Upper lobe of right lung (tissue), 1 donor: ENCODE measurements around the gene KDM4C. TPM values are rescaled to one million over a fixed set of nuclear protein-coding genes. Genes with fewer than 3 reads are reported as not detected.
A peak's percentile ranks its signal among the peaks of the same experiment; 100 is the strongest.

Experiments used
- ATAC-seq: fragments of 200-7000 bp; cut with Tn5 transposase; one replicate; pipeline ENCODE4 v1.9.1; 2020; ENCODE audit warnings: mild to moderate bottlenecking, moderate library complexity
- DNase-seq: peaks from one replicate; pipeline ENCODE4 v3.0.0-alpha.2; 2020
- H3K27ac ChIP-seq: fragments of 200-600 bp; one replicate; pipeline ENCODE4 v1.8.0; 2022
- H3K27me3 ChIP-seq: fragments of 200-600 bp; one replicate; pipeline ENCODE4 v1.8.0; 2022; ENCODE audit warnings: mild to moderate bottlenecking
- H3K36me3 ChIP-seq: fragments of 200-600 bp; one replicate; pipeline ENCODE4 v1.8.0; 2022
- H3K4me1 ChIP-seq: fragments of 200-600 bp; one replicate; pipeline ENCODE4 v1.8.0; 2022
- H3K4me3 ChIP-seq: fragments of 200-600 bp; one replicate; pipeline ENCODE4 v1.8.0; 2022; ENCODE audit warnings: mild to moderate bottlenecking
- H3K9me3 ChIP-seq: fragments of 200-600 bp; one replicate; pipeline ENCODE4 v1.8.0; 2022
- CTCF ChIP-seq: fragments of 200-600 bp; IDR thresholded peaks from one replicate; pipeline ENCODE4 v1.8.0; 2022; ENCODE audit warnings: antibody characterized with exemption
- intact Hi-C: fragments of 100-400 bp; cut with DNase I; formaldehyde crosslinking; loops from one replicate; pipeline ENCODE4 v1.11.0; 2022
- total RNA-seq: library from RNA; stranded (reverse); fragmentation: NEBNext Ultra II Directional; extraction: Animal tissue kit (Norgen Biotek cat#: 25700); gene quantifications from one replicate; pipeline ENCODE4 v1.2.1, GENCODE V29; 2021
- donor health status: DM: no; HTN: yes; CAD: no; lungs with severe emphysema.

The KDM4C gene
- total RNA-seq, 1 donor from 2014 or later: 37.2 TPM

- ATAC-seq: no peak
- no peak for TF ChIP-seq CTCF
- H3K4me1 ChIP-seq: no peaks in the 10 kb centered on the region
These were observed 207.8 kb downstream of the KDM4C start for GRCh38 chr9:6965566-6965965.

DNA sequence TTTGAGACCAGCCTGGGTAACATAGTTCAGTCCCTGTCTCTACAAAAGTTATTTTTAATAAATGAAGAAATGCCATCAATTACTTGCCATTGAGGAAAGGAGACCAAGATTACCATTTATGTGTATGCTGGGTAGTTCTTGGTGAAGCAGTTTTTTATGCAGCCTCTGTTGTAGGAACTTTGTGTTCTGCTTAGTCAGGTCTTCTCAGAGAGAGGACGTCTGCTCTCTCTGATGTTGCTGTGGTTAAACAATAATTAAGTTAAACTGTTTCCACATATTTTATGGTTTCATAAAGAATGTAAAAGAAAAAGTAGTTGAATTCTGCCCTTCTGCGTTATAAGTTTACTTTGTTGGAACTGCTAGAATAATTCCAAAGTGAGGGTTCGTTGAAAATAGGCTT, 210.5 kb downstream of the KDM4C start:
- Histone ChIP-seq H3K4me1 (no peaks in the 10 kb centered on the region), H3K9me3 (no peaks in the 10 kb centered on the region), H3K4me3 (no peak overlapping the region), H3K36me3 (no peaks in the 10 kb centered on the region), H3K27ac (no peak overlapping the region), H3K27me3 (no peaks in the 10 kb centered on the region)
- ATAC-seq (no peak), DNase-seq (no peak)
- no peak for TF ChIP-seq CTCF
- intact Hi-C loops: no loop called here

More at GRCh38 chr9:6965566-6965965, 207.8 kb downstream of the KDM4C start:
- Histone ChIP-seq H3K4me3 (no peak overlapping the region), H3K36me3 (no peaks in the 10 kb centered on the region), H3K27ac (no peak overlapping the region), H3K27me3 (no peaks in the 10 kb centered on the region), H3K9me3 (no peaks in the 10 kb centered on the region)
- intact Hi-C loops: no loop called here
- no peak for DNase-seq

- no peak overlapping the region for H3K4me3 ChIP-seq
- DNase-seq: no peak
- H3K27me3 ChIP-seq: no peaks in the 10 kb centered on the region
- no peak overlapping the region for H3K27ac ChIP-seq
- H3K36me3 ChIP-seq: no peaks in the 10 kb centered on the region
- intact Hi-C loops: no loop called here
- no peak for TF ChIP-seq CTCF
- H3K9me3 ChIP-seq: no peaks in the 10 kb centered on the region
- no peaks in the 10 kb centered on the region for H3K4me1 ChIP-seq
- no peak for ATAC-seq
These were observed 212.0 kb downstream of the KDM4C start for GRCh38 chr9:6969805-6970204.

DNA sequence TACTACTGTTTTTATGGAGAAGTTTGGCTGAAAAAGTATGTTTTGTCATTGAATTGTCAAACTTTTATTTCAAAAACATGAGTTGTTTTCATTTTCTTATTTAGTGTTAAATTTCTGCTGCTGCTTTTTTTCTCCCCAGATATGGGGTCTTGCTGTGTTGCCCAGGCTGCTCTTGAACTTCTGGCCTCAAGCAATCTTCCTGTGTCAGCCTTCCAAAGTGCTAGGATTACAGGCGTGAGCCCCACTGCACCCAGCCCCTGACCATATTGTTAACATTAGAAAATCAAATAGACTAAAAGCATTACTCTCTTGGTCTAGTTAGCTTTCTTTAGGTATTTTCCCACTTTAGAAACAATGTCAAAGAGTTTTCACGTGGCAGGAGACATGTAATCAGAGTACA, 215.3 kb downstream of the KDM4C start:
- ATAC-seq (no peak), DNase-seq (no peak)
- no peaks in the 10 kb centered on the region for H3K9me3 ChIP-seq
- H3K4me3 ChIP-seq: no peak overlapping the region
- no peak overlapping the region for H3K27ac ChIP-seq
- no peaks in the 10 kb centered on the region for H3K27me3 ChIP-seq
- no peaks in the 10 kb centered on the region for H3K4me1 ChIP-seq
- H3K36me3 ChIP-seq: no peaks in the 10 kb centered on the region
- no peak for TF ChIP-seq CTCF
- intact Hi-C loops: no loop called here

GRCh38 chr9:6973762-6974161, 216.0 kb downstream of the KDM4C start:
- Histone ChIP-seq H3K27me3 (no peaks in the 10 kb centered on the region), H3K9me3 (no peaks in the 10 kb centered on the region), H3K4me1 (no peaks in the 10 kb centered on the region), H3K36me3 (no peaks in the 10 kb centered on the region), H3K4me3 (no peak overlapping the region), H3K27ac (no peak overlapping the region)
- no peak for DNase-seq
- intact Hi-C loops: no loop called here
- ATAC-seq: peak; percentile 58
- TF ChIP-seq CTCF: no peak

DNA sequence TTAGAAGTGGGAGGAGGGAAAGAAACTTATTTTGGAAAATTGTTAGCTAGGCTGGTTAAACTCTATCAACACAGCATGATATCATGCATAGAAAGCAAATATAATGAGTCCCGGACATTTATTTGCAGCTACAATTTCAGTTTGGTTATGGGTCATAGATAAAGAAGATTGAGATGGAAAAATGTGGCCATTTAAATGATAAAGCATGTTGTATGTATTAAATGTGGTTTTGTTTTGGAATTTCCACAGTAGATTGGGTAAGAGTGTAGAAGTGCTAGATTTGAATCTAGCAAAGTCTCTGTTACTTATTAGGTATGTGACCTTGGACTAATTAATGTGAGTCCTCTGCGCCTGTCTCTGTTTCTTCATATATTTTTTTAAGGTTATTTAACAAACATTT, 217.4 kb downstream of the KDM4C start:
- Histone ChIP-seq H3K36me3 (no peaks in the 10 kb centered on the region), H3K27me3 (no peaks in the 10 kb centered on the region), H3K4me1 (no peaks in the 10 kb centered on the region), H3K4me3 (no peak overlapping the region), H3K27ac (no peak overlapping the region), H3K9me3 (no peaks in the 10 kb centered on the region)
- no peak for ATAC-seq
- DNase-seq: no peak
- no peak for TF ChIP-seq CTCF
- intact Hi-C loops: no loop called here
